OCI-LY3 (cell line): Measurements from ENCODE around the gene SLC49A4.

ENCODE experiments used
- H2AFZ ChIP-seq: fragments of 200-600, 300-600 bp; shearing (Covaris generic); 2 replicates; pipeline ENCODE4 v1.6.0; 2014; ENCODE audit warnings: antibody characterized with exemption, low read depth, low read length
- H3K27ac ChIP-seq: fragments of 200-600, 300-600 bp; sonication (generic); 2 replicates; pipeline ENCODE4 v1.5.1; 2014; ENCODE audit warnings: mild to moderate bottlenecking, low read length, moderate library complexity, mixed read lengths
- H3K27me3 ChIP-seq: fragments of 200-600, 300-600 bp; sonication (generic); 2 replicates; pipeline ENCODE4 v1.6.1; 2014; ENCODE audit warnings: low read depth, low read length, mixed read lengths
- H3K36me3 ChIP-seq: fragments of 200-600, 300-600 bp; sonication (generic); replicated peaks from 2 replicates; pipeline ENCODE3; 2014; ENCODE audit warnings: low read depth, low read length, mixed read lengths
- H3K4me1 ChIP-seq: fragments of 300-600, 200-600 bp; sonication (generic); 2 replicates; pipeline ENCODE4 v1.6.1; 2014; ENCODE audit warnings: low read length, mixed read lengths
- H3K4me2 ChIP-seq: fragments of 200-600, 300-600 bp; sonication (generic); 2 replicates; pipeline ENCODE4 v1.6.1; 2014; ENCODE audit warnings: low read length, mixed read lengths
- H3K4me3 ChIP-seq: fragments of 300-600, 200-600 bp; sonication (generic); 2 replicates; pipeline ENCODE4 v1.5.1; 2014; ENCODE audit warnings: antibody characterized with exemption, mild to moderate bottlenecking, low read length, moderate library complexity
- H3K79me2 ChIP-seq: fragments of 300-600, 200-600 bp; shearing (Covaris generic); 2 replicates; pipeline ENCODE4 v1.6.1; 2014; ENCODE audit warnings: mild to moderate bottlenecking, low read length, mixed read lengths
- H3K9ac ChIP-seq: fragments of 300-600, 200-600 bp; shearing (Covaris generic); 2 replicates; pipeline ENCODE4 v1.6.0; 2014; ENCODE audit warnings: mild to moderate bottlenecking, low read length, moderate library complexity
- H3K9me3 ChIP-seq: fragments of 200-600, 300-600 bp; shearing (Covaris generic); 2 replicates; pipeline ENCODE4 v1.6.1; 2014; ENCODE audit warnings: low read length, mixed read lengths; ENCODE audit not compliant: insufficient read depth
- H4K20me1 ChIP-seq: fragments of 200-600, 300-600 bp; sonication (generic); 2 replicates; pipeline ENCODE4 v1.6.1; 2016; ENCODE audit warnings: low read length, mixed read lengths; ENCODE audit not compliant: insufficient read depth
- CTCF ChIP-seq: fragments of 200-600, 300-600 bp; sonication (generic); IDR thresholded peaks from 2 replicates; pipeline ENCODE4 v1.5.1; 2014; ENCODE audit warnings: antibody characterized with exemption, low read length, low read depth
- EZH2phosphoT487 ChIP-seq: fragments of 200-600 bp; shearing (Covaris generic); IDR thresholded peaks from 2 replicates; pipeline ENCODE4 v1.6.1; 2018; ENCODE audit warnings: antibody characterized with exemption, mixed run types, low read depth

The SLC49A4 gene

GRCh38 chr3:122918576-122919290 lies 123.9 kb downstream of the SLC49A4 start:
- no peak for TF ChIP-seq EZH2phosphoT487
- TF ChIP-seq CTCF = no peak
- Histone ChIP-seq H3K4me2 (no peak overlapping the region), H3K9me3 (no peaks in the 10 kb centered on the region), H3K27me3 (no peaks in the 10 kb centered on the region), H4K20me1 (no peaks in the 10 kb centered on the region), H3K4me1 (peaks cover 27% of the 10 kb centered on the region), H3K4me3 (no peak overlapping the region), H3K36me3 (no peaks in the 10 kb centered on the region), H2AFZ (no peak overlapping the region), H3K27ac (no peak overlapping the region), H3K79me2 (no peaks in the 10 kb centered on the region), H3K9ac (no peak overlapping the region)

- Histone ChIP-seq H3K4me3 (no peak overlapping the region), H4K20me1 (no peaks in the 10 kb centered on the region), H3K27ac (no peak overlapping the region), H2AFZ (no peak overlapping the region), H3K79me2 (no peaks in the 10 kb centered on the region), H3K27me3 (no peaks in the 10 kb centered on the region), H3K36me3 (no peaks in the 10 kb centered on the region), H3K4me1 (peaks cover 27% of the 10 kb centered on the region), H3K4me2 (no peak overlapping the region), H3K9ac (no peak overlapping the region), H3K9me3 (no peaks in the 10 kb centered on the region)
- no peak for TF ChIP-seq CTCF
- no peak for TF ChIP-seq EZH2phosphoT487
Observed at GRCh38 chr3:122919291-122919610, 124.4 kb downstream of the SLC49A4 start.

DNA sequence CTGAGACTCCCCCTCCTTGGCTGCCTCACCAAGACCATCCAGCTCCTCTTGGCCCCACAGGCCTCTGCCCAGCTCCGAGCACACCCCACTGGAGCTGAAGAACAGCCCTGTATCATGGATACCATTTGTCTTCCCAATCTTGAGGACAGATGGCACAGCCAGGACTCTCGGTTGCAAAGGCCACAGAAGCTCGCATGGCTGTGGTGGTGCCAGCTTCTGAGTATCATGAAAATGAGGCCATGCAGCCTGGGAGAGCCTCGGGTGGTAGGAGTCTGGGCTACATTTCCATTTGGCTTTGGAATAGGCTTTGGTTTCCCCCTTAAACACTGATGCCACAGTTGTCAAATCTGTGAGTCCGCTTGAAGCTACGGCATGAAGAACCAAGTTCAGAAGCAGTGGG lies 126.1 kb downstream of the SLC49A4 start:
- no peak overlapping the region for H3K9ac ChIP-seq
- H3K27me3 ChIP-seq = no peaks in the 10 kb centered on the region
- H3K4me3 ChIP-seq = no peak overlapping the region
- peaks cover 14% of the 10 kb centered on the region for H3K4me1 ChIP-seq
- no peak overlapping the region for H3K4me2 ChIP-seq
- no peak overlapping the region for H2AFZ ChIP-seq
- H4K20me1 ChIP-seq = no peaks in the 10 kb centered on the region
- TF ChIP-seq CTCF = no peak
- H3K36me3 ChIP-seq = no peaks in the 10 kb centered on the region
- no peaks in the 10 kb centered on the region for H3K79me2 ChIP-seq
- H3K9me3 ChIP-seq = no peaks in the 10 kb centered on the region
- no peak overlapping the region for H3K27ac ChIP-seq

- Histone ChIP-seq H4K20me1 (no peaks in the 10 kb centered on the region), H3K9ac (no peak overlapping the region), H3K9me3 (no peaks in the 10 kb centered on the region), H3K27ac (no peak overlapping the region), H3K4me3 (no peak overlapping the region), H3K36me3 (no peaks in the 10 kb centered on the region), H3K4me1 (peaks cover 4% of the 10 kb centered on the region), H3K4me2 (no peak overlapping the region), H3K79me2 (no peaks in the 10 kb centered on the region), H3K27me3 (no peaks in the 10 kb centered on the region), H2AFZ (no peak overlapping the region)
- TF ChIP-seq CTCF (no peak), EZH2phosphoT487 (no peak)
Observed at GRCh38 chr3:122921791-122922651, 127.2 kb downstream of the SLC49A4 start.
